ENCODE data around the gene TRIM44.

- TF ChIP-seq CTCF (conservative IDR thresholded peaks at IDR 0.05): no peak
- no peak for TF ChIP-seq ZFX (IDR thresholded peaks at IDR 0.05)
Observed at GRCh38 chr11:35723493-35723892, 60.9 kb downstream of the TRIM44 start.

Data from C4-2B (cell line).